Non-pigmented ciliary epithelial cell (primary cell): Measurements from ENCODE around the gene NHERF1.

ENCODE experiments used
- DNase-seq: peaks from one replicate; pipeline ENCODE4 v3.0.0-alpha.2; 2010; ENCODE audit warnings: low read depth

Gene NHERF1

DNA sequence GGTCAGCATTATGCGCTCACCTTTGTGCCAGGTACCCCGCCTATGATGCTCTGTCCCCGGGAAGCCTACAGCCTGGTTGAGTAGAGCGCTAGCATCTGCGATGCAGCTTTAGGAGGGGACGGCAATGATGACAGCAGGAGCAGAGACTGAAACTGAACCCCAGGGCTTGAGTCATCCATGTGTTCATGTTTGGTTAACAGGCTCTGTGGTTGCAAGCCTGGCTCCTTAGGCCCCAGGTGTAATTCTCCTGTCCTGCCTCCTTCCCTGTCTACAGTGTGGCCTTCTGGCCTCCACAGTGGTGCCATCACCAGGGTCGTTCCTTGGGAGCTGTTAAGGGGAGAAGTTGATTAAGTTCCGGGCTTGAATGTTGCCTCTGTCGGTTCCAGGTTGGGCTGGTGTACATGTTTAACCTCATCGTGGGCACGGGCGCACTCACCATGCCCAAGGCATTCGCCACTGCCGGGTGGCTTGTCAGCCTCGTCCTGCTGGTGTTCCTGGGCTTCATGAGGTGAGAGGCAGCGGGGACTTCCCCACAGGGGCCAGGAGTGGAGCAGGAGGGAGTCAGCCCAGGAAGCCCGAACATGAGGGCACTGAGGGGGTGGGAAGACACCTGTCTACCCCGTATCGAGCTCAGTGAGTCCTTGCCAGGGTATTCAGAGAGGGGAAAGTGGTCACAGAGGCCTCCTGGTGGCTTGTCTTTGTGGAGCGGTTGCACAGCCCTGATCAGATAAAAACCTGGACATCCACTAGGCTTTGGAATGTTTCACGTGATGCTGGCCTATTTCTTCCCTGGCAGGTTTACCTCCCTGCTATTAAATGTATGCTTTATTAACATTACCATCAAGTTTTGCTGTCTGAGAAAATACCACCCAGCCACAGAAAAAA, 36.9 kb downstream of the NHERF1 start:
- DNase-seq, result no peak

GRCh38 chr17:74785981-74786360, 37.5 kb downstream of the NHERF1 start:
- no peak for DNase-seq

DNA sequence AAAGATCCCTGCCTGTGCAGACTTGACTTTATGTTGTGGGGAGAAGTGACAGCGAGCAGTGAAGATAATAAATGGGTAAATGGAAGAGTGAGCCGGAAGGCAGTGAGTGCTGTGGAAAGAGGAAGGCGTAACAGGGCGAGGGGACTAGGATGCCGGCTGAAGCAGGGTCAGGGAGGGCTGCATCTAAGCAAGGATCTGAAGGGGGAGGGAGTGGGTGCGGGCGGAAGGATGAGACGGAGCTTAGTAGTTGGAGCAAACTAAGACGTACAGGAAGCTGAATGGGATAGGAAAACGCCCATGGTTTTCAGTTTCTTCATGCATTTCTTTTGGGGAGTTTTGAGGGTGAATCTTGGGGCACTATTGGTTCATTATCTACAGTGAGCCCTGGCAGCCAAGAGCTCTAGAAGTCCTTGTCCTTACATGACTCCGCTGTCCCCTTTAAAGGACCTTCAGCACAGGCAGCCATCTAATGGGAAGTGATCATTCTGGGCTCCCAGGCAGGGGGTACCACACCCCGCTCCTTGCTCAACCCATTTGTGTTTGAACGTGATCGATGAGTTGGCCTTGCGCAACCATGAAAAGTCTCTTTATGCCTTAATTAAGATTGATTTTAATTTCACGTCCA, 38.1 kb downstream of the NHERF1 start:
- DNase-seq, result no peak

DNA sequence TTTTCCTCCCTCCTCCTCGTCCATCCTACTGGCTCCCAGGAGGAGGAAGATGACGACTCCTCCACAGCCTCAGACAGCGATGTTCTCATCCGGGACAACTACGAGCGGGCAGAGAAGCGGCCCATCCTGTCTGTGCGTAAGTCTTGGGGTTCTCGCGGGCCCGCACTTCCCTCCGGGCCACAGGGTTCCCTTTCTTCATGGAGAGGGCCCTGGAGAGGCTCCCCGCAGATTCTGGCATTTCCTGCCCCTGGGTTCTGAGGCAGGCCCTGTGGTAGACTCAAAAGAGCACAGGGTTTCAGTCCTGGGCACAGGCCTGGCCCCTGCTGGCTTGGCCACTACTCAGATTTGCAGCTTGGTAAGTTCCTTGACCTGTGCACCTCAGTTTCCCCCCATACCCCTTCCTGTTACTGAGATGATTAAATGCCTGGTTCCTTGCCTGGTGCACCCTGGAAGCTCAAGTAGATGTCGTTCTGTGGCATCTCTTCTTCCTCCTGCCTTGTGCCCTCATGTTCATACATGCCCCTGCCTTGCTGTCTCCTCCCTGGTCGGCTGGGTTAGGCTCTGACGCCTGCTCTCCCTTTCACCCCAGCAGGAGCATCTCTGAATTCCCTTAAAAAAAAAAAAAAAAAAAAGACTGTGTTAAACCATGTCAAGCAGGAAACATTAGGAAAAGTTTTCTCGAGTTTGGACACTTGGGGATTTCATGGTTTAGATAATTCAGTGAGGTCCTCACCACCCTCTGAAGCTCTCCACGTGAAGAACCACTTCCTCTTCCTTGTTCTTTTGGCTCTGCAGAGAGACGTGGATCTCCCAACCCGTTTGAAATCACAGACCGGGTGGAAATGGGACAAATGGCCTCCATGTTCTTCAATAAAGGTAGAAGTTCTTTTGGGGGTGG, 42.0 kb downstream of the NHERF1 start:
- no peak for DNase-seq

GRCh38 chr17:74792586-74793105, 44.2 kb downstream of the NHERF1 start:
- no peak for DNase-seq

DNA sequence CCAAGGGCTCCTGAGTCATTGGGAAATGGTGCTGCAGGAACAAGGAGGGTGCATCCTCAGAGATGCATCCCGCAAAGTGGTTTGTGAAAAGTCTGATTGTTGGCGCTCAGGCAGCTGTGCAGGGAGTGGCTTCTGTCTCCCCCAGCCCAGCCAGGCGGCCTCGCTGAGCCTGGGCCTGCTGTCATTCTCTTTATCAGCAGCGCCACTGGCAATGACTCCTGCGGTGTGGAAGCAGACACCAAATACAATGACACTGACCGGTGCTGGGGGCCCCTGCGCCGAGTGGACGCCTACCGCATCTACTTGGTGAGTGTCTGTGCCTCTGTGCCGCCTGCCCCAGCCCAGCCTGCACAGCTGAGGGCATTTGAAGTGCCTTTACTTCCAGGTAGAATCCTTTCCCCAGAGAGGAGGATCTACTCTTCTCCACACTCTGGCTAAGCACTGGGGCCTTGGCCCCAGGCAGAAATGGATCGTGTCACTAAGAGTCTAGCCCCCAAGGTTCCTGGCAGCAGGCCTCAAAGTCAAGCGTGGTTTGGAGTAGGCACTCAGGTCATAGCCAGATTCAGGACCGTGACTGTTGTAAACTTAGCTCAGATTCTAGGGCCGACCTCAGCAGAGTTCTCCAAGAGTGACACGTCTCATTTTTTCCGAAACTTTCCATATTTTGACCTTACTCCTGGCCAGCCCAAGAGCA, 47.0 kb downstream of the NHERF1 start:
- no peak for DNase-seq

- DNase-seq, result no peak
Observed at GRCh38 chr17:74796211-74796610, 47.8 kb downstream of the NHERF1 start.

- no peak for DNase-seq
Observed at GRCh38 chr17:74796866-74797265, 48.4 kb downstream of the NHERF1 start.

- no peak for DNase-seq
Observed at GRCh38 chr17:74797824-74798223, 49.4 kb downstream of the NHERF1 start.

- DNase-seq, result no peak
Observed at GRCh38 chr17:74798239-74798707, 49.8 kb downstream of the NHERF1 start.

GRCh38 chr17:74799097-74799496, 50.7 kb downstream of the NHERF1 start:
- no peak for DNase-seq

DNA sequence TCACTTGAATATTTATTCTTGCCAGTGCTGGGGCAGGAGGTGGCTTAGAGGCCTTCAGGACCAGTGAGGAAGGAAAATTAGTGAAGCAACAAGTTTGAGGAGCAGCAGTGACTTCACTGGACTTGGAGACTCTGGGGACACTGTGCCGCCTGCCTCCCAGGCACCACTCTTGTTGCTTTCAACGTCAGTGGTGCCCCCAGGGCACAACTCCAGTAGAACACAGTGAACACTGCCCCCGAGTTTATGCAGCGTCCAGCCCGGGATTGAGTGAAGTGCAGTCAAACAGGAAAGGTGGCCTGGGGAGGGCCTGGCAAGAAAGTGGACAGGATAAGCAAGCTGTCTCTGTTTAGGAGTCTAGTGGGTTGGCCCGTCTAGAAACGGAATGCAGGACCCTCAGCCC, 52.1 kb downstream of the NHERF1 start:
- no peak for DNase-seq

- no peak for DNase-seq
Observed at GRCh38 chr17:74801896-74802295, 53.5 kb downstream of the NHERF1 start.

- DNase-seq, result no peak
Observed at GRCh38 chr17:74803388-74803930, 55.0 kb downstream of the NHERF1 start.

DNA sequence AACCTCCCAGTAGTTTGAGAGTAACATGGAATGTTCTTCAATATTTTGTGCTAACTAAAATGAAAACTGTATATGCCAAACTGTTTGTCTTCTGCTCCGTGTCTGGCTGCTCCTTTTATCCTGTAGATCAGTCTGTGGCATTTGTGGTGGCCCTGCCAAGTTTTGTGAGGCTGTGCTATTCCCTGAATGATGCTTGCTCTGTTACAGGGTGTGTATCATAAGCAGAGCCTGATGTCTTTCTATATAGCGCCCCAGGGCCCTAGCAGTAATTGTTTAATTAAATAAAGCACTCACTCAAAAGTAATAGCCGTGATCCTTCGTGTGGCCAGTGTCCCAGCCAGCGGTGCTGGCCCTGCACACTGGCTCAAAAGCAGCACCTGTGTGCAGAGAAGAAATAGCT, 55.5 kb downstream of the NHERF1 start:
- DNase-seq, result no peak

DNA sequence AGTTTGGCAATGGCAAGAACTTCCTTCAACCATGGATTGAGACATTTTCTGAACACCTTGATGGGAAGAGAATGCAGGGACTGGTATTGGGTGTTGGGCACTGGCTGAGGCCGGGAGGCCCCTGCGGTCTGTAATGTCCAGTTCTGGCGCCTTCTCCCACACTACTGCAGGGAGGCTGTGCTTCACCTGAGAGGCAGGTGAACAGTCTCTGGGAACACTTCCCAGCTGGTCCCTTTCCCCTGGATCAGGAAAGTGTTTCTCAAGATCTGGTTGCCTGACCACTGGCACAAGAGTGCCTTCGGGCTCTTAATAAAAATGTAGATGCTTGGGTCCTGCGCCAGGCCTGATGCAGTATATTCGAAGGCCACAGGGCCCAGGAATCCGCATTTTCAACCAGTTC, 56.3 kb downstream of the NHERF1 start:
- no peak for DNase-seq

- no peak for DNase-seq
Observed at GRCh38 chr17:74805591-74805991, 57.2 kb downstream of the NHERF1 start.

DNA sequence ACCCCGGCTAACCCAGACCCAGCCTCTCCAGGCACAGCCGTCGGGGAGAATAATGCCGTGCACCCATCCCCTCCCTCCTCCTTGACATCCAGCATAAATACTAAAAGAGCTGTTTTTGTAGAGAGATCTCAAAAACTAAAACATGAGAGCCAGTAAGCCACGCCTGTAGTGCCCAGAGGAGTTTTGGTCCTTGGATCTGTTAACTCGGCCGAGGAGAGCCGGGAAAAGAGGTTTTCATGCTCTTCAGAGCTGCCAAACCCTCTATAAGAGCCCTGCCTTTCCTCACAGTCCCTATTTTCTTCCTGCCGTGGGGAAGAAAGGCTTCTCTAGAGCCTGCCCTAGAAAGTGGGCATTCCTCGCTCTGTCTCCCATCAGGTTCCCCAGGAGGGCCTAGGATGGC, 57.9 kb downstream of the NHERF1 start:
- DNase-seq, result no peak

GRCh38 chr17:74807441-74807840, 59.0 kb downstream of the NHERF1 start:
- DNase-seq, result no peak

GRCh38 chr17:74807925-74808324, 59.5 kb downstream of the NHERF1 start:
- no peak for DNase-seq

GRCh38 chr17:74808714-74809430, 60.4 kb downstream of the NHERF1 start:
- no peak for DNase-seq
